ENCODE measurements around the gene CD63. TPM values are rescaled to one million over a fixed set of nuclear protein-coding genes. Genes with fewer than 3 reads are reported as not detected.
A peak's percentile ranks its signal among the peaks of the same experiment; 100 is the strongest.

CD63 gene
- total and polyA plus RNA-seq, 2 of the 13 experiments (the other 11 are each of a cell fraction or from before 2014, with no cell fraction given): 234 to 277 TPM

DNA sequence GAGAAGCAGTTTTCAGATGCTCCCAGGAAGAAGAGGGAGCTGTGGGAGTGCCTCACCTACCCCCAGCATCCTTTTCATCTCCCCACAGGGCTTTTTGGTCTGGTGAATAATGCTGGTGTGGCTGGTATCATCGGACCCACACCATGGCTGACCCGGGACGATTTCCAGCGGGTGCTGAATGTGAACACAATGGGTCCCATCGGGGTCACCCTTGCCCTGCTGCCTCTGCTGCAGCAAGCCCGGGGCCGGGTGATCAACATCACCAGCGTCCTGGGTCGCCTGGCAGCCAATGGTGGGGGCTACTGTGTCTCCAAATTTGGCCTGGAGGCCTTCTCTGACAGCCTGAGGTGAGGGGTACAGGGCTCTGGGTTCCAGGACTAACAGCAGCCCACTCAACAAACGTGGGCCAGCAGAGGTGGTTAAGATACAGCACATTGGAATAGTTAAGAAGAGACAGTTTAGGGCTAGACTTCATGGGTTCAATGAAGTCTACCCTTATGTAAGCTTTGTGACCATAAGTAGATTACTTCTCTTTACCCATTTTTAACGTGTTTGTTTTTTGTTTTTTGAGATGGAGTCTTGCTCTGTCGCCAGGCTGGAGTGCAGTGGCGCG, 7.1 kb downstream of the CD63 start:
- TF ChIP-seq U2AF1 (optimal IDR thresholded peaks at IDR 0.05; ENCODE audit: low read depth, low read length) (no peak), ZNF317 (CRISPR knock-in tag; IDR thresholded peaks at IDR 0.05) (no peak), AGO2 (optimal IDR thresholded peaks at IDR 0.05; ENCODE audit: low read depth, low read length) (peak; percentile 65), KDM5B (CRISPR knock-in tag; IDR thresholded peaks at IDR 0.05; ENCODE audit: borderline replicate concordance) (no peak), ZNF709 (CRISPR knock-in tag; IDR thresholded peaks at IDR 0.05) (no peak), BRF2 (CRISPR knock-in tag; IDR thresholded peaks at IDR 0.05) (no peak), AGO1 (IDR thresholded peaks at IDR 0.05; ENCODE audit: low read depth, low read length, poor library complexity, severe bottlenecking) (peak; percentile 72), NR0B2 (CRISPR knock-in tag; IDR thresholded peaks at IDR 0.05) (0 out of 2 replicates have a peak, but pooled peaks have one; percentile 42), ZNF24 (IDR thresholded peaks at IDR 0.05) (no peak)
- Histone ChIP-seq H3K4me3 (replicated peaks in 1 of 3; ENCODE audit: insufficient read depth in 1 of 3, low read depth in 2 of 3, low read length in 3 of 3) (no peak overlapping the region), H4K20me1 (ENCODE audit: insufficient read depth, low read length) (0 out of 2 replicates have a peak, but pooled peaks cover 2% of the 10 kb centered on the region), H3K79me2 (ENCODE audit: insufficient read depth, low read length) (no peaks in the 10 kb centered on the region), H3K4me1 (ENCODE audit: insufficient read depth, low read length) (peaks cover 84% of the 10 kb centered on the region), H3K27ac (ENCODE audit: extremely low read length, insufficient read depth, low read length) (no peak overlapping the region), H3K4me2 (ENCODE audit: low read depth, low read length) (peak overlapping the region; percentile 62; the same call in 1 of the 2 replicates), H3K9me3 (ENCODE audit: low read length) (no peaks in the 10 kb centered on the region), H3K9ac (ENCODE audit: insufficient read depth, low read depth, low read length) (no peak overlapping the region), H3K36me3 (replicated peaks in 1 of 2; ENCODE audit: control insufficient read depth in 1 of 2, insufficient read depth in 2 of 2, low read length in 2 of 2) (peaks cover 8 to 21% of the 10 kb centered on the region in 2 experiments), H2AFZ (ENCODE audit: low read length) (no peak overlapping the region), H3K27me3 (ENCODE audit: control insufficient read depth in 1 of 2, insufficient read depth in 2 of 2, low read length in 2 of 2) (no peaks in the 10 kb centered on the region)
- in situ Hi-C loops (cut with HindIII; ENCODE audit: extremely low pct_ligation_motif_present, low pct_unique_long_range_greater_than_20kb): no loop called here
- 87% methylated on average over 4 of the region's 14 CpGs for WGBS (ENCODE audit: low lambda C conversion rate)
- BruUV-seq (replicated peaks): no TSS peak
- CTCF ChIA-PET (ENCODE audit: low intra/inter-chr PET ratio, low total read pairs): interaction anchor here (1.0 to 2.5 kb wide), 3 partner anchors 41 to 62 kb away, joined by 4 to 13 read pairs (median 6); a partner anchor contains a TSS
- FAIRE-seq: no peak
- ATAC-seq: no peak
- no peak for DNase-seq (ENCODE audit: low spot score)
- intact Hi-C loops (cut with micrococcal nuclease; ENCODE audit: unreplicated experiment): loop anchor here (1.0 to 5.0 kb wide), 5 partner anchors 15 to 534 kb away; partner anchors contain the start of gene ITGA7
- POLR2A ChIA-PET: interaction anchor here (0.7 to 5.3 kb wide), 5 partner anchors 8 to 289 kb away, joined by 3 to 38 read pairs (median 19); partner anchors contain the start of genes CD63 and DNAJC14

All from HepG2 (cell line).